ENCODE measurements around the gene NPC1.

Gene NPC1

GRCh38 chr18:23545247-23545789 is 41.0 kb downstream of the NPC1 start:
- DNase-seq, result no peak

GRCh38 chr18:23542461-23542860 is 43.8 kb downstream of the NPC1 start:
- DNase-seq, result no peak

GRCh38 chr18:23541349-23542093 is 44.8 kb downstream of the NPC1 start:
- DNase-seq, result no peak

- DNase-seq, result no peak
Measured at GRCh38 chr18:23540867-23541266, 45.4 kb downstream of the NPC1 start.

- no peak for DNase-seq
Measured at GRCh38 chr18:23539911-23540525, 46.3 kb downstream of the NPC1 start.

GRCh38 chr18:23539296-23539695 is 47.0 kb downstream of the NPC1 start:
- DNase-seq, result no peak

GRCh38 chr18:23538870-23539269 is 47.4 kb downstream of the NPC1 start:
- no peak for DNase-seq

- DNase-seq, result no peak
Measured at GRCh38 chr18:23538001-23538400, 48.3 kb downstream of the NPC1 start.

- no peak for DNase-seq
Measured at GRCh38 chr18:23537274-23537673, 49.0 kb downstream of the NPC1 start.

GRCh38 chr18:23536204-23536603 is 50.1 kb downstream of the NPC1 start:
- no peak for DNase-seq

GRCh38 chr18:23534276-23534675 is 52.0 kb downstream of the NPC1 start:
- no peak for DNase-seq

GRCh38 chr18:23532848-23533247 is 53.5 kb downstream of the NPC1 start:
- no peak for DNase-seq

- no peak for DNase-seq
Measured at GRCh38 chr18:23531912-23532311, 54.4 kb downstream of the NPC1 start.

- no peak for DNase-seq
Measured at GRCh38 chr18:23530195-23530594, 56.1 kb downstream of the NPC1 start.

GRCh38 chr18:23529604-23530003 is 56.7 kb downstream of the NPC1 start:
- DNase-seq, result no peak

GRCh38 chr18:23528580-23529472 is 57.5 kb downstream of the NPC1 start:
- DNase-seq, result no peak

- DNase-seq, result no peak
Measured at GRCh38 chr18:23526501-23527063, 59.7 kb downstream of the NPC1 start.

- no peak for DNase-seq
Measured at GRCh38 chr18:23524213-23524707, 62.0 kb downstream of the NPC1 start.

GRCh38 chr18:23523429-23524212 is 62.7 kb downstream of the NPC1 start:
- no peak for DNase-seq

- DNase-seq, result no peak
Measured at GRCh38 chr18:23521907-23522306, 64.4 kb downstream of the NPC1 start.

GRCh38 chr18:23521271-23521670 is 65.0 kb downstream of the NPC1 start:
- DNase-seq, result no peak

- no peak for DNase-seq
Measured at GRCh38 chr18:23519734-23520133, 66.6 kb downstream of the NPC1 start.
